GM12864 (cell line): ENCODE measurements around the gene ZNF775.

Source experiments
- DNase-seq: peaks from one replicate; pipeline ENCODE4 v3.0.0-alpha.2; 2011; ENCODE audit warnings: low read depth
- H3K4me3 ChIP-seq: 2 replicates; pipeline ENCODE4 v1.5.1; 2011; ENCODE audit warnings: mild to moderate bottlenecking, low read depth, low read length, control low read depth
- CTCF ChIP-seq: IDR thresholded peaks from 2 replicates; pipeline ENCODE4 v1.5.1; 2011; ENCODE audit warnings: low read depth, mild to moderate bottlenecking, moderate library complexity, low read length, control low read depth, inconsistent platforms; ENCODE audit errors: missing control alignments

Gene ZNF775

GRCh38 chr7:150377196-150377595 is 1.9 kb upstream of the ZNF775 start:
- DNase-seq = no peak
- no peak for TF ChIP-seq CTCF
- no peak overlapping the region for H3K4me3 ChIP-seq

GRCh38 chr7:150377635-150378034 is 1.5 kb upstream of the ZNF775 start:
- H3K4me3 ChIP-seq = no peak overlapping the region
- no peak for TF ChIP-seq CTCF
- DNase-seq = no peak

GRCh38 chr7:150378115-150378852 is 846 bp upstream of the ZNF775 start:
- H3K4me3 ChIP-seq = peak overlapping the region; percentile 90
- no peak for TF ChIP-seq CTCF
- no peak for DNase-seq

GRCh38 chr7:150379441-150380379 is 580 bp downstream of the ZNF775 start:
- no peak for DNase-seq
- H3K4me3 ChIP-seq = peak overlapping the region; percentile 90
- TF ChIP-seq CTCF = no peak

- no peak for TF ChIP-seq CTCF
- peak overlapping the region; percentile 90 for H3K4me3 ChIP-seq
- DNase-seq = no peak
Measured at GRCh38 chr7:150380463-150380862, 1.3 kb downstream of the ZNF775 start.

- no peak for DNase-seq
- TF ChIP-seq CTCF = no peak
- H3K4me3 ChIP-seq = peak overlapping the region; percentile 90
Measured at GRCh38 chr7:150381096-150381495, 2.0 kb downstream of the ZNF775 start.
